Stomach (tissue), 9 donors: ENCODE data around the gene SFT2D3. TPM values are rescaled to one million over a fixed set of nuclear protein-coding genes. Genes with fewer than 3 reads are reported as not detected.

Source experiments
- DNase-seq, 2 donors: peaks; one replicate each; pipeline versions ENCODE4 v3.0.0 to v3.0.0-alpha.2; 2013 to 2019
- H3K27ac ChIP-seq, 5 donors: fragments of 200-600 bp in 4 of 5; sonication (generic) in 4 of 5; one replicate each; pipeline ENCODE4 v1.5.1; 2013 to 2019; ENCODE audit warnings: mild to moderate bottlenecking in 1 of 5, moderate library complexity in 1 of 5
- H3K27me3 ChIP-seq, 3 donors: fragments of 200-600 bp; sonication (generic); one replicate each; pipeline ENCODE4 v1.5.1; 2017 to 2019; ENCODE audit warnings: mixed run types in 1 of 3
- H3K36me3 ChIP-seq, 4 donors: fragments of 200-600 bp; sonication (generic); 1 replicate in 3 of 4; 2 replicates in 1 of 4; pipeline ENCODE4 v1.5.1; 2016 to 2019
- H3K4me1 ChIP-seq, 4 donors: fragments of 200-600 bp; sonication (generic); one replicate each; pipeline ENCODE4 v1.5.1; 2016 to 2019
- H3K4me3 ChIP-seq, 4 donors: fragments of 200-600 bp; sonication (generic) in 3 of 4; one replicate each; pipeline ENCODE4 v1.5.1; 2016 to 2019; ENCODE audit warnings: mild to moderate bottlenecking in 1 of 4
- H3K9me3 ChIP-seq, 4 donors: fragments of 200-600 bp; sonication (generic); one replicate each; pipeline ENCODE4 v1.5.1; 2016 to 2019
- EP300 ChIP-seq: sonication (generic); formaldehyde crosslinking; IDR thresholded peaks from one replicate; pipeline ENCODE4 v1.6.1; 2017; ENCODE audit warnings: antibody characterized with exemption
- POLR2A ChIP-seq, 4 donors: fragments of 450-650 bp; IDR thresholded peaks; one replicate each; pipeline ENCODE4 v1.6.1; 2016; ENCODE audit warnings: antibody characterized with exemption in 4 of 4, control low read depth in 2 of 4, mild to moderate bottlenecking in 1 of 4, moderate library complexity in 1 of 4
- POLR2AphosphoS5 ChIP-seq, 3 donors: sonication (generic); formaldehyde crosslinking; IDR thresholded peaks; one replicate each; pipeline ENCODE4 v1.6.1; 2016; ENCODE audit warnings: antibody characterized with exemption in 3 of 3
- WGBS, 5 donors: extraction: QIAGEN DNeasy Blood & Tissue Kit in 3 of 5; methylation state at CpG; one replicate each; pipeline versions ENCODE4 v1.1.5 to v1.1.7; 2013 to 2018; 5-methylcytosine and 5-hydroxymethylcytosine counted together
- intact Hi-C: fragments of 100-400 bp; cut with DNase I; formaldehyde crosslinking; loops from one replicate; pipeline ENCODE4 v1.15.1; 2023; ENCODE audit warnings: low total_unique reads
- polyA plus RNA-seq, 3 donors: library from polyadenylated mRNA; stranded (reverse); fragments of 200-250 nt; gene quantifications; one replicate each; pipeline ENCODE4 v1.2.3, GENCODE V29; 2013
- total RNA-seq, 5 donors: library from RNA; depleted of rRNA; stranded (reverse); fragments of >200 nt; gene quantifications; one replicate each; pipeline versions ENCODE4 v1.1.0 to v1.2.3, GENCODE V29; 2014 to 2016
- TF ChIP-seq, protein P1 (sequence below), 7 experiments: fragments of 450-650 bp in 4 of 7; fragments of 200-600 bp in 3 of 7; sonication (generic) in 3 of 7; IDR thresholded peaks; one replicate each; pipeline ENCODE4 v1.5.1; 2016 to 2019; ENCODE audit warnings: antibody characterized with exemption in 7 of 7, control low read depth in 2 of 7, mild to moderate bottlenecking in 1 of 7
- donor health status: healthy with polysubstance abuse.
- donor health status: Bipolar disorder and iron deficiency.
- donor health status: healthy.

SFT2D3 gene
- total and polyA plus RNA-seq, 8 donors: 2.1 to 35.6 (median 6.6) TPM

DNA sequence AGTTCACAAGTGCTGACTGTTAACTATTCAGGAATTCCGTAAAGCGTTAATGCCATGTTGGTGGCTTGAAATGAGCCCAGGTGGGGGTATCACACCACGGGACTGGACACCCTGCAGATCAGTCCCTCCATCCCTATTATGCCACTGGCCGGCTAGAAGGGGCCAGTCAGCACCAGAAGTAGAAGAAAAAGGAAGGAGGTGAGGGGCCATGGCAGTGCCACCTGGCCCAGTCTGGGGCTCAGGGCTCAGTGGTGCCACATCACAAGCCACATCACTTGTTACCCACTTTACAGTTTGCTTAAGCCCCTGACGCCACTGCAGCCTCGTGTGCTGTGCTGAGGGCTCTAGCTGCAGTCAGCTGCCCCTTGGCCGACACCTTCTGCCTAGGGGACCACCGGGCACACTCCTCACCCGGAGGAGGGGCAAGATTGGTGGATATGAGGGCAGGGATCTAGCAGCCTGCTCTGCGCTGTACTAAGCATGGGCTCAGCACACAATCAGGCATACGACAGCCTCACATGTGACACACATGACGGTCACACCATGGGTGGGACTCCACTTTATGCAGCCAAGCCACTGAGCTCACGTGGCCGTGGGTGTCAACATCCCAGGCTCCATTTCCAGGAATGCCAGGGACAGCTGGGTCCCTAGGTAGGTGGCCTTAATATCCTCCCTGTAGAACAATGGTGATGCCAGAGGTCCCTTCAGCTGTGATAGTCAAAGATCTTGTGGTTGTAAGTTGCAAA, 29.6 kb upstream of the SFT2D3 start:
- intact Hi-C loops: no loop called here
- Histone ChIP-seq H3K27ac (peak overlapping the region in 4 of 5 donors; percentile 85 to 94 (median 87)), H3K4me3 (peak overlapping the region; percentile 65 to 82 (median 78)), H3K9me3 (no peaks in the 10 kb centered on the region), H3K4me1 (peaks cover 8 to 62% (median 38%) of the 10 kb centered on the region in 4 donors), H3K36me3 (no peaks in the 10 kb centered on the region), H3K27me3 (peaks cover 0 to 54% (median 24%) of the 10 kb centered on the region in 3 donors)
- WGBS, 5 donors: 64 to 76% (median 70%) methylated on average over 12 to 14 of the region's 14 CpGs
- TF ChIP-seq EP300 (no peak), POLR2A (IDR thresholded peaks at IDR 0.05) (no peak), POLR2AphosphoS5 (IDR thresholded peaks at IDR 0.05) (no peak)
- TF ChIP-seq, protein P1, sequence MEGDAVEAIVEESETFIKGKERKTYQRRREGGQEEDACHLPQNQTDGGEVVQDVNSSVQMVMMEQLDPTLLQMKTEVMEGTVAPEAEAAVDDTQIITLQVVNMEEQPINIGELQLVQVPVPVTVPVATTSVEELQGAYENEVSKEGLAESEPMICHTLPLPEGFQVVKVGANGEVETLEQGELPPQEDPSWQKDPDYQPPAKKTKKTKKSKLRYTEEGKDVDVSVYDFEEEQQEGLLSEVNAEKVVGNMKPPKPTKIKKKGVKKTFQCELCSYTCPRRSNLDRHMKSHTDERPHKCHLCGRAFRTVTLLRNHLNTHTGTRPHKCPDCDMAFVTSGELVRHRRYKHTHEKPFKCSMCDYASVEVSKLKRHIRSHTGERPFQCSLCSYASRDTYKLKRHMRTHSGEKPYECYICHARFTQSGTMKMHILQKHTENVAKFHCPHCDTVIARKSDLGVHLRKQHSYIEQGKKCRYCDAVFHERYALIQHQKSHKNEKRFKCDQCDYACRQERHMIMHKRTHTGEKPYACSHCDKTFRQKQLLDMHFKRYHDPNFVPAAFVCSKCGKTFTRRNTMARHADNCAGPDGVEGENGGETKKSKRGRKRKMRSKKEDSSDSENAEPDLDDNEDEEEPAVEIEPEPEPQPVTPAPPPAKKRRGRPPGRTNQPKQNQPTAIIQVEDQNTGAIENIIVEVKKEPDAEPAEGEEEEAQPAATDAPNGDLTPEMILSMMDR (IDR thresholded peaks at IDR 0.05): no peak
- DNase-seq: peak in 1 of 2 donors; percentile 17

DNA sequence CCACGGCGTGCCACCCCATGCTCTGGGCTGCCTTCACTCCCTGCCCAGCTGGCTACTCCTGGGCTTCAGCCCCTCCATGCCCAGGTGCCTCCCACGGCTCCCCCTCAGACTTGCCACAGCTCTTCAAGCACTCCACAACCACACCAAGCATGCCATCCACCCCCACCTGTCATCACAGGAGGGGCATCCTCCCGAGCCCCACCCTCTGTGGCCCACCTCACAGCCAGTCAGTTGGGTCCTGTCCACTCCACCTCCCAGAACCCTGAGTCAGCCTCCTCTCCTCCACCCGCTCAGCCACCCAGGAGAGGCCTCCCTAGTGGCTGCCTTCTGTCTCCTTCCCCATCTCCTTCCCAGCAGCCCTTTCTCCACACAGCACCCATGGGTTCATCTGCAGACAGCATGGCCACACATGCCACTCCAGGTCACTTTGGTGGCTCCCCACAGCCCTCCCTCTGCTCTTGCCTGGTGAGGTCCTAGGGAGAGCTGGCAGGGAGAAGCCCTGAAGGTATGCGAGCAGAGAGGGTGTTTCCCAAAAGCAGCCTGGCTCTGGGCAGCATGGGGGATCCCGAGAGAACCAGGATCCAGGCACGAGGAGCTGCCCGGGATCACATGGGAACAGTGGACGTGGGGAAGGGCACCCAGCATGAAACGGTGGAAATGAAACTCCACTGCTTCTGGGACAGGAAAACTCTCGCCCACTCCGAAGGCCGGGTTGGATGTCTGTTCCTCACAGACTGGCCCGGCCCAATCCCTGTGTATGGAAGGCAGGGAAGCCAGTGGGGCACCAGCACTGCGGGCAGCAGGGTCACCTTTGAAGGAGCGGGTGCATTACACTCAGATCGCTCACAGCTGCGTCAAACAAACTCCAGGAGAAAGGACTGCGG, 28.7 kb upstream of the SFT2D3 start:
- Histone ChIP-seq H3K4me1 (peaks cover 14 to 68% (median 39%) of the 10 kb centered on the region in 4 donors), H3K36me3 (no peaks in the 10 kb centered on the region), H3K4me3 (peak overlapping the region; percentile 65 to 82 (median 78)), H3K27ac (peak overlapping the region; percentile 14 to 94 (median 86)), H3K9me3 (no peaks in the 10 kb centered on the region), H3K27me3 (peaks cover 0 to 58% (median 28%) of the 10 kb centered on the region in 3 donors)
- intact Hi-C loops: no loop called here
- WGBS, 5 donors: 69 to 74% (median 73%) methylated on average over 14 to 20 of the region's 20 CpGs
- TF ChIP-seq, protein P1 (IDR thresholded peaks at IDR 0.05): no peak
- TF ChIP-seq POLR2AphosphoS5 (IDR thresholded peaks at IDR 0.05): no peak
- TF ChIP-seq EP300: no peak
- TF ChIP-seq POLR2A (IDR thresholded peaks at IDR 0.05): no peak
- peak in 1 of 2 donors; percentile 23 for DNase-seq

DNA sequence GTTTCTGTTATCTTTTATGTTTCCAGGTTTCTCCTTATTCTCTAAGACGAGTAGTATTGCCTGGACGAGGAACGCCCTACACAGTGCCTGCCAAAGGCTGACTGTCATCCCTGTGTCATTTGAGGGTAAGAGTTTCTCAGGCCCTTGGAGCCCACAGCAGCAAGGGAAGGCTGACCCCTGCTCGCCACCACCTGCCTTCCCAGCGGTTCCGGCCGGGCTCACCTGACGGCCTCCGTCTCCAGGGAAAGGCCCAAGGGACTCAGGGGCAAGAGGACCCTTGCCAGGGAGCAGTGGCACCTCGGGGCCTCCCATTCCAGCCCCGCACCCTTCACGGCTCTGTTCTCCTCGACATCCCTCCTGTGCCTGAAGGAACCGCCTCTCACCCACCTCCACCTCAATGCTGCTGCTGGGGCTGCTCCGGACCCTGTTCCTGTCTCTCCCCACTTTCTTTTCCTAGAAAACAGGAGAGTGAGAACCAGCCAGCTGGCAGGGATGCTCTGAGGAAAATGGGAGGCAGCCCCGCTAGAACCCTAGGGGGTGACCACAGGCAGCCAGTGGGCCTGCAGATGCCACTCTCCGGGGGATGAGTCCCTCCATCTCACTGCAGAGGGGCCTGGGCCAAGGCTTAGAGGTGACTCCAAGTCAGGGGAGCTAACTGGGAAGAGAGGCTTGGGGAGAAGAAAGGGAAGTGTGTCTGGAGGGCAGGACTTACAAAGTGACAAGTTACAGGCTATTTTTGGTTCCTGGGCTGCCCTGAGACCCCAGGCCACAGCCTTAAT, 27.8 kb upstream of the SFT2D3 start:
- no peaks in the 10 kb centered on the region for H3K9me3 ChIP-seq
- TF ChIP-seq POLR2AphosphoS5 (IDR thresholded peaks at IDR 0.05): no peak
- TF ChIP-seq, protein P1 (IDR thresholded peaks at IDR 0.05): no peak
- no peak for TF ChIP-seq EP300
- TF ChIP-seq POLR2A (IDR thresholded peaks at IDR 0.05): no peak
- H3K4me3 ChIP-seq: peak overlapping the region; percentile 65 to 82 (median 78)
- DNase-seq: peak in 1 of 2 donors; percentile 20
- intact Hi-C loops: no loop called here
- no peaks in the 10 kb centered on the region for H3K36me3 ChIP-seq
- WGBS, 5 donors: 67 to 78% (median 74%) methylated on average over 17 of the region's 17 CpGs
- H3K27ac ChIP-seq: peak overlapping the region; percentile 47 to 94 (median 86)
- H3K4me1 ChIP-seq: peaks cover 14 to 68% (median 39%) of the 10 kb centered on the region in 4 donors
- H3K27me3 ChIP-seq: peaks cover 0 to 58% (median 28%) of the 10 kb centered on the region in 3 donors
